H9 (cell line): ENCODE measurements around the gene TRERF1. TPM values are rescaled to one million over a fixed set of nuclear protein-coding genes. Genes with fewer than 3 reads are reported as not detected.

Source experiments
- DNase-seq: peaks from one replicate; pipeline ENCODE4 v3.0.0-alpha.2; 2017
- H2AFZ ChIP-seq: one replicate; pipeline ENCODE4 v1.6.1; 2013; ENCODE audit warnings: mild to moderate bottlenecking, low read length, control low read depth, moderate library complexity
- H2AK5ac ChIP-seq: 2 replicates; pipeline ENCODE4 v1.6.1; 2013; ENCODE audit warnings: low read length, control low read depth, mixed read lengths; ENCODE audit not compliant: insufficient read length
- H2BK120ac ChIP-seq: one replicate; pipeline ENCODE4 v1.6.1; 2013; ENCODE audit warnings: low read depth, mild to moderate bottlenecking, low read length, control low read depth, inconsistent platforms; ENCODE audit not compliant: poor library complexity, severe bottlenecking
- H2BK12ac ChIP-seq: 2 replicates; pipeline ENCODE4 v1.6.1; 2013; ENCODE audit warnings: low read length, control low read depth, mixed read lengths, low read depth; ENCODE audit not compliant: insufficient read length
- H2BK15ac ChIP-seq: 2 replicates; pipeline ENCODE4 v1.6.1; 2013; ENCODE audit warnings: low read depth, low read length, control low read depth
- H2BK20ac ChIP-seq: one replicate; pipeline ENCODE4 v1.6.1; 2013; ENCODE audit warnings: low read depth, mild to moderate bottlenecking, low read length, control low read depth, inconsistent platforms; ENCODE audit not compliant: poor library complexity, severe bottlenecking
- H2BK5ac ChIP-seq: 2 replicates; pipeline ENCODE4 v1.6.1; 2013; ENCODE audit warnings: low read length, control low read depth, mixed read lengths; ENCODE audit not compliant: insufficient read length
- H3K14ac ChIP-seq: 2 replicates; pipeline ENCODE4 v1.6.1; 2013; ENCODE audit warnings: low read length, control low read depth; ENCODE audit not compliant: insufficient read depth
- H3K18ac ChIP-seq: 2 replicates; pipeline ENCODE4 v1.6.1; 2013; ENCODE audit warnings: low read depth, mild to moderate bottlenecking, mixed read lengths, low read length, control low read depth; ENCODE audit not compliant: insufficient read length
- H3K23ac ChIP-seq: 2 replicates; pipeline ENCODE4 v1.6.1; 2013; ENCODE audit warnings: low read length, control low read depth, mixed read lengths, low read depth; ENCODE audit not compliant: insufficient read length
- H3K23me2 ChIP-seq: 2 replicates; pipeline ENCODE4 v1.6.1; 2013; ENCODE audit warnings: low read depth, mild to moderate bottlenecking, mixed read lengths, low read length, control low read depth; ENCODE audit not compliant: insufficient read length, poor library complexity, severe bottlenecking
- H3K27ac ChIP-seq: 2 replicates; pipeline ENCODE4 v1.5.1; 2013; ENCODE audit warnings: low read length, control low read depth, mixed read lengths, low read depth; ENCODE audit not compliant: insufficient read length
- H3K27me3 ChIP-seq: 2 replicates; pipeline ENCODE4 v1.6.1; 2013; ENCODE audit warnings: low read length, control low read depth, inconsistent platforms; ENCODE audit not compliant: insufficient read depth
- H3K4ac ChIP-seq: 2 replicates; pipeline ENCODE4 v1.6.1; 2013; ENCODE audit warnings: low read depth, mild to moderate bottlenecking, control low read depth, inconsistent platforms, low read length, moderate library complexity
- H3K4me1 ChIP-seq: 2 replicates; pipeline ENCODE4 v1.6.1; 2013; ENCODE audit warnings: low read length, control low read depth, inconsistent platforms; ENCODE audit not compliant: insufficient read depth
- H3K4me2 ChIP-seq: 2 replicates; pipeline ENCODE4 v1.6.1; 2013; ENCODE audit warnings: low read length, control low read depth, mixed read lengths; ENCODE audit not compliant: insufficient read length, insufficient read depth
- H3K56ac ChIP-seq: 2 replicates; pipeline ENCODE4 v1.6.1; 2013; ENCODE audit warnings: low read depth, mild to moderate bottlenecking, mixed read lengths, low read length, control low read depth; ENCODE audit not compliant: insufficient read length
- H3K79me1 ChIP-seq: 2 replicates; pipeline ENCODE4 v1.6.1; 2013; ENCODE audit warnings: low read depth, mild to moderate bottlenecking, moderate library complexity, low read length, control low read depth, inconsistent platforms; ENCODE audit not compliant: insufficient read depth, poor library complexity, severe bottlenecking
- H3K79me2 ChIP-seq: 2 replicates; pipeline ENCODE4 v1.6.1; 2013; ENCODE audit warnings: low read length, control low read depth, inconsistent platforms; ENCODE audit not compliant: insufficient read depth
- H3K9ac ChIP-seq: 2 replicates; pipeline ENCODE4 v1.6.1; 2013; ENCODE audit warnings: low read length, control low read depth, mixed read lengths; ENCODE audit not compliant: insufficient read length; ENCODE audit errors: extremely low read depth
- H3K9me3 ChIP-seq: one replicate; pipeline ENCODE4 v1.6.1; 2013; ENCODE audit warnings: low read depth, low read length, inconsistent platforms; ENCODE audit not compliant: control insufficient read depth
- H3T11ph ChIP-seq: one replicate; pipeline ENCODE4 v1.6.1; 2013; ENCODE audit warnings: mild to moderate bottlenecking, low read length, control low read depth, inconsistent platforms
- H4K20me1 ChIP-seq: one replicate; pipeline ENCODE4 v1.6.1; 2013; ENCODE audit not compliant: control insufficient read depth, insufficient read length, insufficient read depth
- H4K5ac ChIP-seq: 2 replicates; pipeline ENCODE4 v1.6.1; 2013; ENCODE audit warnings: low read depth, mild to moderate bottlenecking, mixed read lengths, low read length, control low read depth; ENCODE audit not compliant: insufficient read length
- H4K8ac ChIP-seq: replicated peaks from 2 replicates; pipeline ENCODE4 v1.6.1; 2013; ENCODE audit warnings: low read length, control low read depth, mixed read lengths, low read depth; ENCODE audit not compliant: insufficient read length
- H4K91ac ChIP-seq: 2 replicates; pipeline ENCODE4 v1.6.1; 2013; ENCODE audit warnings: low read depth, mild to moderate bottlenecking, moderate library complexity, mixed read lengths, low read length, control low read depth; ENCODE audit not compliant: insufficient read length
- H3K27ac Mint-ChIP-seq, 3 experiments: 2 replicates in 2 of 3; 3 replicates in 1 of 3; pipeline ENCODE4 v1.8.0; 2020 to 2021; ENCODE audit warnings: mixed read lengths in 3 of 3, mild to moderate bottlenecking in 1 of 3, moderate library complexity in 1 of 3
- H3K27me3 Mint-ChIP-seq: 2 replicates; pipeline ENCODE4 v1.8.0; 2021; ENCODE audit warnings: low read depth, mild to moderate bottlenecking, moderate library complexity, mixed read lengths
- H3K36me3 Mint-ChIP-seq, 3 experiments: 2 replicates in 2 of 3; 3 replicates in 1 of 3; pipeline ENCODE4 v1.8.0; 2020 to 2021; ENCODE audit warnings: low read depth in 3 of 3, mixed read lengths in 3 of 3; ENCODE audit not compliant: insufficient read depth in 1 of 3
- H3K4me1 Mint-ChIP-seq, 2 experiments: 2 replicates each; pipeline ENCODE4 v1.8.0; 2020; ENCODE audit warnings: mixed read lengths in 2 of 2
- H3K4me3 Mint-ChIP-seq, 2 experiments: 2 replicates in 1 of 2; 3 replicates in 1 of 2; pipeline ENCODE4 v1.8.0; 2020 to 2021; ENCODE audit warnings: mild to moderate bottlenecking in 2 of 2, mixed read lengths in 2 of 2, moderate library complexity in 1 of 2
- H3K9me3 Mint-ChIP-seq, 2 experiments: 2 replicates in 1 of 2; 3 replicates in 1 of 2; pipeline ENCODE4 v1.8.0; 2020; ENCODE audit warnings: mild to moderate bottlenecking in 2 of 2, mixed read lengths in 2 of 2, moderate library complexity in 1 of 2
- WGBS: extraction: QIAGEN DNeasy Blood & Tissue Kit; methylation state at CpG from one replicate; pipeline ENCODE4 v1.1.7; 2013; ENCODE audit warnings: missing lambda C conversion rate, low lambda C conversion rate, mixed read lengths; ENCODE audit not compliant: insufficient read length; ENCODE audit errors: extremely low coverage; 5-methylcytosine and 5-hydroxymethylcytosine counted together
- total RNA-seq: library from RNA; stranded (reverse); gene quantifications from 2 replicates; pipeline ENCODE4 v1.2.1, GENCODE V29; 2021
- TF ChIP-seq, protein P1 (sequence below): fragments of 200-600 bp; sonication (generic); conservative IDR thresholded peaks from 3 replicates; pipeline ENCODE4 v1.8.0; 2021; ENCODE audit warnings: antibody characterized with exemption, mild to moderate bottlenecking

TRERF1 gene
- total RNA-seq, 1 experiment from 2014 or later: 19.7 TPM

- no peaks in the 10 kb centered on the region for H3K4me1 ChIP-seq
- H2BK120ac ChIP-seq: no peak overlapping the region
- H3K79me2 ChIP-seq: no peaks in the 10 kb centered on the region
- no peak overlapping the region for H2AFZ ChIP-seq
- WGBS: no CpG with 5 or more reads among the region's 5 CpGs
- no peak overlapping the region for H3K23ac ChIP-seq
- H2BK5ac ChIP-seq: no peak overlapping the region
- no peak overlapping the region for H3K27ac ChIP-seq
- Mint-ChIP-seq H3K9me3 (no peaks in the 10 kb centered on the region), H3K36me3 (peaks cover 0 to 1% (median 0%) of the 10 kb centered on the region in 3 experiments; a peak in 4 of 7 replicates), H3K27me3 (no peaks in the 10 kb centered on the region), H3K4me3 (no peak overlapping the region), H3K27ac (0 out of 7 replicates have a peak overlapping the region, but pooled peaks of 1 of the 3 experiments have one; percentile 13), H3K4me1 (peaks cover 25 to 26% of the 10 kb centered on the region in 2 experiments)
- H3K27me3 ChIP-seq: no peaks in the 10 kb centered on the region
- no peak overlapping the region for H2BK15ac ChIP-seq
- no peak for DNase-seq
- H3K14ac ChIP-seq: no peak overlapping the region
- H3K9ac ChIP-seq: no peak overlapping the region
- H4K5ac ChIP-seq: no peak overlapping the region
- H2BK12ac ChIP-seq: no peak overlapping the region
- H2BK20ac ChIP-seq: no peak overlapping the region
- H3K56ac ChIP-seq: no peak overlapping the region
- no peak overlapping the region for H3K4me2 ChIP-seq
- H3K4ac ChIP-seq: no peak overlapping the region
- H3K9me3 ChIP-seq: no peaks in the 10 kb centered on the region
- no peak overlapping the region for H3K18ac ChIP-seq
- no peaks in the 10 kb centered on the region for H3K79me1 ChIP-seq
- TF ChIP-seq, protein P1, sequence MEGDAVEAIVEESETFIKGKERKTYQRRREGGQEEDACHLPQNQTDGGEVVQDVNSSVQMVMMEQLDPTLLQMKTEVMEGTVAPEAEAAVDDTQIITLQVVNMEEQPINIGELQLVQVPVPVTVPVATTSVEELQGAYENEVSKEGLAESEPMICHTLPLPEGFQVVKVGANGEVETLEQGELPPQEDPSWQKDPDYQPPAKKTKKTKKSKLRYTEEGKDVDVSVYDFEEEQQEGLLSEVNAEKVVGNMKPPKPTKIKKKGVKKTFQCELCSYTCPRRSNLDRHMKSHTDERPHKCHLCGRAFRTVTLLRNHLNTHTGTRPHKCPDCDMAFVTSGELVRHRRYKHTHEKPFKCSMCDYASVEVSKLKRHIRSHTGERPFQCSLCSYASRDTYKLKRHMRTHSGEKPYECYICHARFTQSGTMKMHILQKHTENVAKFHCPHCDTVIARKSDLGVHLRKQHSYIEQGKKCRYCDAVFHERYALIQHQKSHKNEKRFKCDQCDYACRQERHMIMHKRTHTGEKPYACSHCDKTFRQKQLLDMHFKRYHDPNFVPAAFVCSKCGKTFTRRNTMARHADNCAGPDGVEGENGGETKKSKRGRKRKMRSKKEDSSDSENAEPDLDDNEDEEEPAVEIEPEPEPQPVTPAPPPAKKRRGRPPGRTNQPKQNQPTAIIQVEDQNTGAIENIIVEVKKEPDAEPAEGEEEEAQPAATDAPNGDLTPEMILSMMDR: no peak
- no peak overlapping the region for H4K91ac ChIP-seq
- H3T11ph ChIP-seq: no peak overlapping the region
- H3K23me2 ChIP-seq: no peaks in the 10 kb centered on the region
- no peak overlapping the region for H4K8ac ChIP-seq
- H4K20me1 ChIP-seq: no peaks in the 10 kb centered on the region
- no peak overlapping the region for H2AK5ac ChIP-seq
Observed at GRCh38 chr6:42341221-42341620, 110.5 kb downstream of the TRERF1 start.
